GM21390 (cell line): Measurements from ENCODE around the gene MCM6.
"Not testable (repeated sequence)": the region's sequence is repeated elsewhere in the genome, so short reads cannot be mapped to it uniquely, and the experiment has no call there.

ENCODE experiments used
- ATAC-seq: cut with Tn5 transposase; IDR thresholded peaks from one replicate; pipeline ENCODE4 v1.9.1; 2021; ENCODE audit not compliant: unreplicated experiment

MCM6 gene

DNA sequence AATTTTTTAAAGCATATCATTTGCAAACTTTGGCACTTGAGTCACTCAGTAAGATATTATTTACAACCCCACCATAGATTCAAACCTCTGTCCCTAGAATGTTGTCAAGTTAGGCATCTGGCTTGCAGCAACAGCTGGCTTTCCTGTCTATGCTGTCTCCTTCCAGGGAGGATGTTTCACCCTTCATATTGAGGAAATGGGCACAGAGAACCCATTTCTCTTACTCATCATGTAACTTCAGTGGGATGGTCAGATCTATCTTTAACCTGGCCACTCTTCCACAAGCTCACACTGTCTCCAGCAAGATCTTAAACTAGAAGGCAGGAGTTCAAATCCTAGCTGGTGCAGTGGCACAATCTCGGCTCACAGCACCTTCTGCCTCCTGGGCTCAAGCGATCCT lies 55.1 kb downstream of the MCM6 start:
- ATAC-seq: no peak

DNA sequence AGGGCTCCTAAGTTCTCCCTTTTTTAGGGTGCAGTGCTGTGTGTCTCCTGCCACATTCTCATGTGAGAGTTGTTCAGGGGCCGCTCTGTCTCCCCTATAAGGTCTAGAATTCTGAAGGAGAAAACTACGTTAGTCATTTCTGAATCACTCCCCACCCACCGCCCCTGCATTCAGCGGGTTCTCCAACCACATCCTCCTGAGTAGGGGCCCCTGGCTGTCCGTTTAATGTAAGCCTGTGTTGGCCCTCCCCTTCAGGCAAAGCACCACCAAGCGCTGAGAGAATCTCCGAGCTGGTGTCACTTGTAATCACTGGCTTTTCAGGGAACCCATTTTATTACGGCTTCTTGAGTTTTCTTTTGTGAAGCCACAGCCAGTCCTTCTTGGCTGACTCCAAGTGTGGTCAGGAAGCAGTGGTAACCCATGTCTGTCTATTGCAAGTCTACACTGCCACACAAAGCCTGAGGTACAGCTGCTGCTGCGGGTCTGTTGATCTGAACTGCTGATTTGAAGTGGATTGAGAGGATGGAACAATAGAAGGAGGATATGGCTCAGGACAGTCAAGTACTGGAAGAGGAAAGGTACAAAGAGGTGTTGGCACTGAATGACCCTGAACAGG lies 56.1 kb downstream of the MCM6 start:
- peak; percentile 88 for ATAC-seq

DNA sequence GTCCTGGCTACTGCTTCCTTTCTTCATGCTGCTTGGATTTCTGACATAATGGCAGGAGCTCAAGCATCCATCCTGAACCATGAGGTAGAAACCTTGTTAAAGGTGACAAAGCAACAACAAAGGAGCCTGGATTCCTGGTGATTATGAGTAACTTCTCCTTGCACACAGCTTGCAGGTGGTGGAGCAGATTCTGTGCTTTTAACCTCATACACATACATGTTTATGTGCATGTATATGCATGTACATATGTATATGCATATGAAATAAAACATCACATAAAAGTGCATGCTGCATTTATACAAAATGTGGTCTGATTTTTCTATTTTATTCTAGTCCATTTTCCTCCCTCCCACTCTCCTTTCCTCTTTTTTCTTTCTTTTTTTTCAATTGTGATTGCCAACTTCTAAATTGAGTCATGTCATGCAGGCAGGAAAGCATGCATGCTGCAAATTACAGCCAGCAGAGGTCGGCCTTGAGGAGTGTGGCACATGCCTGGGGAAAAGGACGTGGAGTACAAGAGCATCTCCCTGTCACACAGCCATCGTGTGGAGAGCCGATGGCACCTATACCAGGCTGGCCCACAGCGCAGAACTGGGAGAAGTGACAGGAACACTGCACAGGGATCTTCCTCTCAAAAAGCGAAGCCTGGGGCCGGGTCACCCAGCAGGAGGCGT lies 57.2 kb downstream of the MCM6 start:
- no peak for ATAC-seq

DNA sequence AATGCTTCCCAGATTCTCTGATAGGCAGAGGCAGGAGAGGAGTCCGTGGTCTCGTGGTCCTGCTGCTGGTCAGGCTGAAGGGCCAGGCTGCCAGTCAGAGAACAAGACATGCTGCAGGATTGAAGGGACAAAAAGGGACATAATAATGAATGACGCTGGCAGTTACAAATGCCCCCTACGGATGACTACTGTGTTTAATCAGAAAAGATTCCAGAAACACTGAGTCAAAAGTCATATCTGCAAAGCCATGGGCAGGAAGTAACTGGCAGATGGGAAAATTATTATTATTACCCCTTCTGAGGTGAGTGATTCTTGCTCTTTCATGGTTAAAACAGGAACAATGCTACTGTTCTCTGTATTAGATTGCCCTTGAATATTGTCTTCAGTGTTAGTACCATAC lies 58.3 kb downstream of the MCM6 start:
- ATAC-seq: no peak

DNA sequence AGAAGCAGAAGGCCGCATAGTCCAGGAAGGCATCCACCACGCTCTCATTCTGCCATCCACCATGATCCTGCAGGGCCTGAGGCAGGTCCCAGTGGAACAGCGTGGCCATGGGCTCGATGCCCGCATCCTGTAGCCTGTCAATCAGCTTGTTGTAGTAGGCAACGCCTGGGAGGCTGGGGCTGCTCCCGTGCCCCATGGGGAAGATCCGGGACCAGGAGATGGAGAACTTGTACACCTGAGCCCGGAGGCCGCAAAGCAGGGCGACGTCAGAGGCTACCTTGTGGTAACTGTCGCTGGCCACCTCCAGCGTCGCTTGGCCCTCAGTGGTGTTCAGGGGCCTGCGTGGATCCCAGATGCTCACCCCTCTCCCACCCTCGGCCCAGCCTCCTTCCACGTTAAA lies 58.8 kb downstream of the MCM6 start:
- no peak for ATAC-seq

DNA sequence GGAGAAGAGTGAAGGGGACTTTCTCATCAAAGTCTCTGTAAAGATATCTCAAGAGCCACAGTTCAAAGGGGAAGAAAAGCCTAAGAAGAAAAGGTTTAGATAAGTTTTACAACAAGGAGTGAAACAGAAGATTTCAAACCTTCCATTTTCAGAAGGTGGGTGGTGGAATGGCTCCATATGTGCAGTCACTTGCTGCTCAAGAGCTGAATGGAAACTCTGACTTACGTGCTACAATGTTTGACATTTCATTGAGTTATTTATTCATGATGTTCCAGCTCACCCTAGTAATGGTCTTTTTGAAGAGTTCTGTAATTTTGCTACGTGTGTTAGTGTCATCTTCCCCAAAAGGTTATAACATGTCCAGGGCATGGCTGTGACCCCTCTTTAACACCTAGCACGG lies 61.0 kb downstream of the MCM6 start:
- ATAC-seq: no peak

DNA sequence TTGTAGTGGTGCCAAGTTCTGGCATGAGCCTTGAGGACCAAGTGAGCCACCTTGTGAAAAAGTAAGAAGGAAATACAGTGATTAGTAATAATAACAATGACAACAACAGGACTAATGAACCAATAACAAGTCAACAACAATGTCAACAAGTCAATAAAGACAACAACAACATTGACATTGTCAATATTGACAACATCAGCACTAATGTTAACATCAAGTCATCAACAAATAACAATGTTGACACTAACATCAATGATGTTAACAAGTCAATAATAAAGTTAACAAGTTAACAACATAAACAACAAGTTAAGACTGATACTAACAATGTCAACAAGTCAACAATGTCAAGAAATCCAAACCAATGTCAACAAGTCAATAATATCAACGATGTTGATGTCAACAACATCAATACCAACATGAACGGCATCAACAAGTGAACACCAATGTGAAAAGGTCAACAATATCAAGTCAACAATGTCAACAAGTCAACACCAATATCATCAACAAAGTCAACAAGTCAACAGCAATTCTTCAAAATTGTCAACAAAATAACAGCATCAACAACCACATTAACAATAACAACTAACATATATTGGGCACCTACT lies 63.2 kb downstream of the MCM6 start:
- ATAC-seq: no peak

DNA sequence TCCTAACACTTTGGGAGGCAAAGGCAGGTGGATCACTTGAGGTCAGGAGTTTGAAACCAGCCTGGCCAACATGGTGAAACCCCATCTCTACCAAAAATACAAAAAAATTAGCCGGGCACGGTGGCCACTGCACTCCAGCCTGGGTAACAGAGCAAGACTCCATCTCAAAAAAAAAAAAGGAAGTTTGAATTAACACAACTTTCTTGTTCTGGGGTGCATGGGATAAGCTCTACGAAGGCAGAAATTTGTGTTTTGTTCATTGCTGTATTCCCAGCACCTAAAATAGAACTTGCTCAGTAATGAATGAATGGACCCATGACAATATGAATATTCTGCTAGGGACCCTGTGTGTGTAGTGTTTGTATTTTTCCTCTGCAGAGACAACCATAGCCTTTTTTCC lies 68.4 kb downstream of the MCM6 start:
- ATAC-seq: not testable (repeated sequence)

DNA sequence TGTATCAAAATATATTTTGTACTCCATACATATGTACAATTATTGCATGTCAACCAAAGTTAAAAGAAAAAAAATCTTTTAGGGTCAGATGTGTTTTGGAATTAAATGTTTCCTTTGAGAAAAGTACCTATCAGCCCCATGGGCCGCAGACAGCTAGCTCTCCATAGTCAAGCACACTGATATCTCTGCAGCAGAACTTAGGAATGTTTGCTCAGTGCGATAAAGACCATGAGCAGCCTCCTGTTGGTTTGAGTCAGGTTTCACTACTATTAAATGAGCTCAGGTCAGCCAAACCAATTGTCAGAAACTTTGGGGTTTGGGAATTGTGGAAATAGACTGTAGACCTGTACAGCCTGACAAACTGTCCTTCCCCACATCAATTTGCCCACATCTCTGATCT lies 73.0 kb downstream of the MCM6 start:
- no peak for ATAC-seq

DNA sequence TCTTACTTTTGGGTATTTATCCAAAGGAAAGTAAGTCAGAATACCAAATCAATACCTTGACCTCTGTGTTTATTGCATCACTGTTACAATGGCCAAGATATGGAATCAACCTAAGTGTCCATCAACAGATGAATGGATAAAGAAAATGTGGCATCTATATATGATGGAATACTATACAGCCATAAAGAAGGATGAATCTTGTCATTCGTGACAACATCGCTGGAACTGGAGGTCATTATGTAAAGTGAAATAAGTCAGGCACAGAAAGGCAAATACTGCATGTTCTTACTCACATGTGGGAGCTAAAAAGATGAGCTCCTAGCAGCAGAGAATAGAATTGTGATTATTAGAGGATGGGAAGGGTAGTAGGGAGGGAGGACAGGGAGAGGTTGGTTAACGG lies 73.9 kb downstream of the MCM6 start:
- ATAC-seq: no peak

DNA sequence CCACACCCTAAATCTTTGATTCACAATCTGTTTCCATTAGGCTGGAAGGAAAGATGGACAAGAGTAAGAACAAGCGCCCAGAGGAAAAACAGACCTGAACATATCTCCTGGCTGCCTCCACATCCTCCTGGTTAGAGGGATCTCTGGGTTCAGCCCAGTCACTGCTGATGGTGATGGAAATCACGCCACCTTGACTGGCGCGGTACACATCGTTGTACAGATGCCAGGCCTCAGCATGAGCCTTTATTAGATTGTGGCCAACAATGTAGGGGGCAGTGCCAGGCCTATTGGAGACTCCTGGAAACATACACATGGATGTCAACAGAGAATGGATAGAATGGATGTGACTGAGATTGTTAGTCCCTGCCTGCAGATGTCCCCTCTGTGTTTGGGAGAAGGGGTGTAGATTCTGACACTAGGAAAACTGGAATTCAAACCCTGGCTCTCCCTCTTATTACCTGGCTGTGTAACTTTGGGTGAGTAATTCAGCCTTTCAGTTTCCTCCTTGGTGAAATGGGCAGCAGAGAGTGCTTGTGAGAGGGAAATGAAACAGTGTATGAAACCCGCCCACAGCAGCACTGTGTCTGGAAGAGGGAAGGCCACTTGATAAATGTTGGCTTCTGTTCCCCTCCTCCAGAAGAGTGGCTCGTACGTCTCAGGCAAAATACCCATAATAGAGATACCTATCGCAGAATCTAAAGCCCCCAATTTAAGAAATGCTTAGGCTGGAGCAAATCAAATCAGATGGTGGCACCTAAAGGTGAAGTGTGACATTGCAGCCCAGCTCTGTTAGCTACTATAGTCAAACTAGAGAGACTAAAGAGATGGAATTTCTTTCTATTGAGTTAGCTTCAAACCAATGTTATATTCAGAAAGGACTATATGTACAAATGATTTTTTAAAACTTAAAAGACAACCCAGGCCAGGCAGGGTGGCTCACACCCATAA lies 75.5 kb downstream of the MCM6 start:
- no peak for ATAC-seq

DNA sequence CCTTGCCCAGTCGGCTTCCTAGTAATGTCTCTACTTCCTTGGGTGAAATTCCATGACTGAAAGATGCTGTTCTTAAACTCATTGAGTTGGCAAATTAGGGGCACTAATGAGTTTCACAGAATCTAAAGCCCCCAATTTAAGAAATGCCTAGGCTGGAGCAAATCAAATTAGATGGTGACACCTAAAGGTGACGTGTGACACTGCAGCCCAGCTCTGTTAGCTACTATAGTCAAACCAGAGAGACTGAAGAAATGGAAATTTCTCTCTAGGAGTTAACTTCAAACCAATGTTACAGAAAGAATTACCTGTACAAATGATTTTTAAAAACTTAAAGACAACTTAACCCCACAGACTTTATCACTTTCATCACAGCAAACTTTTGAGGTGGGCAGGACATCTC lies 76.5 kb downstream of the MCM6 start:
- no peak for ATAC-seq

DNA sequence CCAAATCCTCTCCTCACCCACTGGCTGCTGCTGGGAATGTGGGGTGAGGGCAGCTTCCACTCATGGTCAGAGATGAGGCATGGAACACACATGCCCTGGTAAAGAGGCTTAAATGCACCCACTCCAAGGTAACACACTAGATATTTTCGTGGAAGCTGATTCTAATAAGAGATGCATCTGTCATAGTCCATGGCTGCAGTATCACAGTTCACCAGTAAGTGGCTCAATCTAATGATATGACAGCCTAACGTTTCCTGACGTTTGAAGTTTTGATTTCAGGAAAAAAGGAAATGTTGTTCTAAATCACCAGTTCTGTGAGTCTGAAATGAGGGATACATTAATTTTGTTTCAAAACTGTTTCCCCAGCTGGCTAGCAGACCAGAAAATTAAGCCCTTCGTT lies 77.5 kb downstream of the MCM6 start:
- ATAC-seq: no peak

DNA sequence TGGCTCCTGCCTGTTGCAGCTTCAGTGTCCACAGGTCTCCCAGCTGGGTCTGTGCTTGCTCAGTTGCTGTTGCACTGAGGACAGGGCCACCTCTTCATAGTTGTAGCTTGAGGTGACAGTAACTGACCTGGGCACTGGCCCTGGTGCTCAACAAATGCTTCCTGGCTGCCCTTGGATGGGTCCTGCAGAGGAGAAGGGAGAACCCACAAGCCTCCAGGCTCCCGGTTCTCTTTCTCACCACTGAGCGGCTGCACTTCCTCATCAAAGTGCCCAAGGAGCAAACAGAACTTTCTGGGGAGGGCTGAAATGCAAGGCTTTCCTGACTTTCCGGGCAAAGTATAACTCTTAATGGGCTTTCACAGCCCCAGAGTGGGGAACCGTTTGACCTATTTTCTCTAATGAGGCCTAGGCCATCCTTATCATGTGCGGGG lies 78.0 kb downstream of the MCM6 start:
- ATAC-seq: no peak

DNA sequence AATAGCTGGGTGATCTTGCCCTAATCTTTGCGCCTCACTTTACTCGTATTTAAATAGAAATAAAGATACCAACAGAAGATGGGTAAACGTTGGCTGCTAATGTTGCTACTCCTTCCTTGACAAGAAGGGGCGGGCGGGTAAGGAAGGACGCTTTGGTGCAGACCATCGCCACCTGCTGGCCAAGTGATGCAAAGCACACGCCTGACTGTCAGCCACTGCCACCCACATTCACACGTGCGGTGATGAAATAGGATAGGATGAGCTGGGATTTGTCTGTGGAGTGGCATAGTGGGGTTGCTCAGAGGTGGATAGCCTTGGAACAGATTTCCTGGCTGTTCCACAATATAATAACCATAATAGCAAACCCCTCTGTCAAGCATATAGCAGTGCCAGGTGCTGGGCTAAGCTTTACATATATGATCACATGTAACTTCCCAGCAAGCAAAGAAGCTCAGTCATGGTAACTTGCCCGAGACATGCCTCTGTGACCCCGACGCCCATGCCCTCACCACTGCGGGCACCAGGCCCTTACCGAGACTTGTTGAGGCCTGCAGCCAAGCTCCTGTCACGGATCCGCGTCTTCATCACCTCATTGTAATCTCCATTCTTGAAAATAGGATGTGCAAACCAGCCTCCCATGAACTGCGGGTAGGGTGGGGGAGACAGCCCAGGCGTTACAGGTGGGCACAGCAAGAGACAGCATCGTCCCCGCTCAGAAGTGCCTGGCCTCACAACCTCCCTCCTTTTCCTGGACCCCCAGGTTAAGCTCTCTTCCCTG lies 78.6 kb downstream of the MCM6 start:
- ATAC-seq: peak; percentile 77

DNA sequence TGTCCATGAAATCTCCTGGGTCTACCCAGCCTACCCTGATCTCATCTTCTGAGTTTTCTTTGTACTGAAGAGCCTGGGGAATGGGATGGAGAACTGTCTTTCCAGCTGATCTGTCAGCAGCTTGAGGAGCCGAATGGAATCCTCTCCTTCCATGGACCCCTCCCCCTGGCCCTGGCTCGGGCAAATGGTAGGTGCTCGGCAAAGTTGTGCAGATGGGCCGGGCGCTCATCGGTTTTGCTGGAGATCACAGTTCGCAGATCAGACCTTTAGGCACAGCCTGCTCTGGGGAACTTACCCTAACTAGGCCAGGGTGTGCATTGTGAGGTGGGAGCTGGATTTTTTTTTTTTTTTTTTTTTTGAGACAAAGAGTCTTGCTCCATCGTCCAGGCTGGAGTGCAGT lies 79.6 kb downstream of the MCM6 start:
- no peak for ATAC-seq

DNA sequence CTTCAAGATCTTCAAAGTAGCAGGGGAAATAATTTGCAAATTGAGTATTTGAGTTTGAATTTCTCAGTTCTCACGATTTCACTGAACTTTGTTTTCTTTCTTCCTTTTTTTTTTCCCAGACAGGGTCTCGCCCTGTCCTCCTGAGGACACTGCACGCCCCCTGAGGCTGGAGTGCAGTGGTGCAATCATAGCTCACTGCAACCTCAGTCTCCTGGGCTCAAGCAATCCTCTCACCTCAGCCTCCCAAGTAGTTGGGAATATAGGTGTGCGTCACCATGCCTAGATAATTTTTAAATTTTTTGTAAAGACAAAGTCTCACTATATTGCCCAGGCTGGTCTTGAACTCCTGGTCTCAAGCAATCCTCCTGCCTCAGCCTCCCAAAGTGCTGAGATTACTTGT lies 80.6 kb downstream of the MCM6 start:
- not testable (repeated sequence) for ATAC-seq

DNA sequence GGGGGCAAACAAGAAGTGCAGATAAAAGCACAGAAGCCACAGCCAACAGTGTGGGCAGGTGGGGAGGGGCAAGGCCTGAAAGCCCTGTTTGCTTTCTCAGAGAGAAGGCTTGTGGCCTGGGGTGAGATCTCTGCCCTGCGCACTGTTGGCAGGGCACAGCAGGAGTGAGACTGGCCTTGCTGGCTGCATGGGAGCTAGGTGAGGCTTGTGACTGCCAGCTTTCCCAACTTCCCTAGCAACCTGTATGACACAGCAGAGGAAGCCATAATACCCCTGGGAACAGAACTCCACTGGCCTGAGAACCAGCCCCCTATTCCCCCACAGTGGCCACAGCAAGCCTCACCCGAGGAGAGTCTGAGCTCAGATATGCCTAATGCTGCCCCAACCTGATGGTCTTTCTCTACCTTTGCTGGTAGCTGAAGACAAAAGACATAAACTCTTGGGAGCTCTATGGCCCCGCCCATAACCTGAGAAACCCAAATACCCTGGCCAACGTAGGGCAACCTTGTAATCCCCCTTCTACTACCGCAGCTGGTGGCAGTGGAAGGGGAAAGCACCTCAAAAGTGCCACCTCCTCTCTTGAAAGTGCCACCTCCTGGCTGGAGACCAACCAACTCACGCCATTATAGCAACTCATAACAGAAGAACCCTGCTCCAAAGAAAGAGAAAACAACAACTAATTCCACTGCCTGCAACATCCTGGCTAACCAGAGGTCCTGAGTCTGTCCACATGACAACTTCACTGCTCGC lies 83.7 kb downstream of the MCM6 start:
- ATAC-seq: no peak

DNA sequence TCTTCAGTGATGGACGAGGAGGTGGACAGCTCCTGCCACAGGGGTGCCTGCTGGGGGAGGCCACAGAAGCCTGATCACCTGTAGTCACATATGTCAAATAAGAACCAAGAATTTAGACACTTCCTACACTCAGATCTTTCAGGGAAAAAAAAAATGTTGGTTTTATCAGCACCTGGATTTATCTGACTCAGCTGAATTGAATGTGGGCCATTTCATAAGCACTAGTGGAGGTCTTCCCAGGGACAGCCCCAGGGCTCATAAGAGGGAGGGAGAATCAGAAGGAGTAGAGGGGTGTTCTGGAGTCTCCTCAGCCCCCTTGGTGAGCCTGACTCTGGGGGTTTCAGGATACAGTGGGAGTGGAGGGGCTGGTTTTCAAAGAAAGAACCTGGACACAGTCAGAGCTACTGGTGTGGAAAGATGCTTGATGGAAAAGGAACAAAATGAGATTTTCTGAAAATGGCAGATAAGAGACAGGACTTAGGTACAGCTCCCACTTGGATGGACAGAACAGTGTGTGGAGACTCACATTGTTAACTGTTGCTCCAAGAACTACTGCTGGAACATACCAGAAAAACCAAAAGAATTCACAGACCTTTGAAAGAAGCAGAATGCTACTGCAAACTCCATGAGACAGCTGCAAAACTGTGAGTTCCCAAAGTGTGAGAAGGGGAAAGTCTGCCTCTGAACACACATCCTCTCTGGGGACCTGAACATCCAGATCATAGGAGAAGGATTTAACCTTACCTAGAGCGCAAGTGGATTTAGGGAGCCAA lies 84.6 kb downstream of the MCM6 start:
- no peak for ATAC-seq
